Measurements from ENCODE around the gene HPSE2. TPM values are rescaled to one million over a fixed set of nuclear protein-coding genes. Genes with fewer than 3 reads are reported as not detected.

The HPSE2 gene
- total and polyA plus RNA-seq, 2 experiments from 2014 or later = 0.10 to 0.24 TPM

- TF ChIP-seq ZNF462 (CRISPR knock-in tag; IDR thresholded peaks at IDR 0.05) (no peak), CTCF (conservative IDR thresholded peaks at IDR 0.05; ENCODE audit: low read depth in 2 of 2) (no peak), ZNF331 (CRISPR knock-in tag; IDR thresholded peaks at IDR 0.05; ENCODE audit: low read depth) (no peak), CREB1 (CRISPR knock-in tag; IDR thresholded peaks at IDR 0.05; ENCODE audit: low read depth) (no peak), POLR2AphosphoS5 (IDR thresholded peaks at IDR 0.05; ENCODE audit: low read depth) (no peak), EZH2phosphoT487 (IDR thresholded peaks at IDR 0.05; ENCODE audit: unreplicated experiment) (no peak)
These were observed 625.4 kb downstream of the HPSE2 start (continued) for GRCh38 chr10:98610301-98610700.

- Histone ChIP-seq H2AFZ (peak overlapping the region; percentile 98), H3F3A (replicated peaks; ENCODE audit: low read depth) (no peaks in the 10 kb centered on the region), H3K36me3 (ENCODE audit: insufficient read depth) (no peaks in the 10 kb centered on the region), H3K4me2 (no peak overlapping the region), H3K27ac (ENCODE audit: low read depth) (no peak overlapping the region), H3K4me3 (no peak overlapping the region), H3K27me3 (ENCODE audit: insufficient read depth) (no peaks in the 10 kb centered on the region), H3K79me2 (replicated peaks; ENCODE audit: insufficient read depth) (no peaks in the 10 kb centered on the region), H3K4me1 (ENCODE audit: insufficient read depth) (peaks cover 6% of the 10 kb centered on the region; the same call in 1 of the 2 replicates), H3K9me2 (ENCODE audit: insufficient read depth) (0 out of 2 replicates have a peak, but pooled peaks cover 7% of the 10 kb centered on the region), H4K20me1 (replicated peaks; ENCODE audit: insufficient read depth) (no peaks in the 10 kb centered on the region)
- Mint-ChIP-seq H3K27me3 (ENCODE audit: insufficient read depth, low read depth, poor library complexity) (no peaks in the 10 kb centered on the region), H3K9me3 (no peaks in the 10 kb centered on the region; the same call in 2 of the 3 replicates), H3K4me1 (peaks cover 8% of the 10 kb centered on the region; the same call in 2 of the 3 replicates), H3K4me3 (no peak overlapping the region), H3K36me3 (ENCODE audit: low read depth) (no peaks in the 10 kb centered on the region), H3K27ac (no peak overlapping the region)
- no peak for ATAC-seq
- DNase-seq (ENCODE audit: low spot score) = no peak
- TF ChIP-seq, protein P1, sequence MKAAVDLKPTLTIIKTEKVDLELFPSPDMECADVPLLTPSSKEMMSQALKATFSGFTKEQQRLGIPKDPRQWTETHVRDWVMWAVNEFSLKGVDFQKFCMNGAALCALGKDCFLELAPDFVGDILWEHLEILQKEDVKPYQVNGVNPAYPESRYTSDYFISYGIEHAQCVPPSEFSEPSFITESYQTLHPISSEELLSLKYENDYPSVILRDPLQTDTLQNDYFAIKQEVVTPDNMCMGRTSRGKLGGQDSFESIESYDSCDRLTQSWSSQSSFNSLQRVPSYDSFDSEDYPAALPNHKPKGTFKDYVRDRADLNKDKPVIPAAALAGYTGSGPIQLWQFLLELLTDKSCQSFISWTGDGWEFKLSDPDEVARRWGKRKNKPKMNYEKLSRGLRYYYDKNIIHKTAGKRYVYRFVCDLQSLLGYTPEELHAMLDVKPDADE (IDR thresholded peaks at IDR 0.05) = no peak
- no peak for TF ChIP-seq ZNF114 (CRISPR knock-in tag; IDR thresholded peaks at IDR 0.05)
- TF ChIP-seq EZH2phosphoT487 (IDR thresholded peaks at IDR 0.05; ENCODE audit: unreplicated experiment) = no peak
These were observed 626.4 kb downstream of the HPSE2 start for GRCh38 chr10:98609265-98609664.

Measured in GM23338 (cell line).